ENCODE measurements around the gene RHOF. TPM values are rescaled to one million over a fixed set of nuclear protein-coding genes. Genes with fewer than 3 reads are reported as not detected.

The RHOF gene
- total RNA-seq, result 1 to 10 TPM; 6.5 to 7.7 TPM

GRCh38 chr12:121793440-121793837 is at the start of gene RHOF:
RHOF (minus strand) TSS chr12:121793688; CDS start chr12:121793633, 55 bp downstream.

GRCh38 chr12:121803861-121804416 is 10.5 kb upstream of the RHOF start, which contains the start of gene SETD1B:
SETD1B (plus strand) TSS chr12:121804009; CDS start chr12:121804738, 729 bp downstream.

Other genes starting within 250 kb of the RHOF start
- gene KDM2B, start 212.7 kb downstream of the RHOF start, total RNA-seq, result 10 to 100 TPM; 19.3 to 33.3 TPM
- 10 to 100 TPM; 26.5 to 36.6 TPM for gene ORAI1, start 167.2 kb downstream of the RHOF start, total RNA-seq
- not detected for gene MORN3, start 124.0 kb downstream of the RHOF start, total RNA-seq
- 10 to 100 TPM in 1 of 2 donors, 1 to 10 TPM in 1; 5.2 to 12.3 TPM for gene TMEM120B, start 80.9 kb downstream of the RHOF start, total RNA-seq
- 1 to 10 TPM; 2.8 to 4.0 TPM for gene SETD1B, start 10.3 kb upstream of the RHOF start, total RNA-seq
- gene HPD, start 65.2 kb upstream of the RHOF start, total RNA-seq, result not detected
- 10 to 100 TPM; 45.8 to 62.9 TPM for gene PSMD9, start 95.1 kb upstream of the RHOF start, total RNA-seq
- 1 to 10 TPM; 2.0 to 2.8 TPM for gene CFAP251, start 124.9 kb upstream of the RHOF start, total RNA-seq
- gene BCL7A, start 228.2 kb upstream of the RHOF start, total RNA-seq, result 10 to 100 TPM; 10.3 to 10.7 TPM

Data from melanocyte of skin (primary cell).